Ascending aorta (tissue), 2 donors: Measurements from ENCODE around the gene PRLR. TPM values are rescaled to one million over a fixed set of nuclear protein-coding genes. Genes with fewer than 3 reads are reported as not detected.

ENCODE experiments used
- DNase-seq, 2 donors: peaks; one replicate each; pipeline ENCODE4 v3.0.0-alpha.2; 2019; ENCODE audit warnings: low spot score in 2 of 2
- H3K27ac ChIP-seq, 2 donors: fragments of 200-600 bp; sonication (generic); one replicate each; pipeline ENCODE4 v1.5.1; 2016 to 2017; ENCODE audit warnings: mild to moderate bottlenecking in 1 of 2
- H3K27me3 ChIP-seq: fragments of 200-600 bp; sonication (generic); one replicate; pipeline ENCODE4 v1.5.1; 2017
- H3K36me3 ChIP-seq, 2 donors: fragments of 200-600 bp; sonication (generic); one replicate each; pipeline ENCODE4 v1.5.1; 2016
- H3K4me1 ChIP-seq, 2 donors: fragments of 200-600 bp; sonication (generic); one replicate each; pipeline ENCODE4 v1.5.1; 2016 to 2017; ENCODE audit warnings: mild to moderate bottlenecking in 1 of 2
- H3K4me3 ChIP-seq, 2 donors: fragments of 200-600 bp; sonication (generic); one replicate each; pipeline ENCODE4 v1.5.1; 2016 to 2017; ENCODE audit warnings: mild to moderate bottlenecking in 1 of 2
- H3K9me3 ChIP-seq, 2 donors: fragments of 200-600 bp; sonication (generic); one replicate each; pipeline ENCODE4 v1.5.1; 2016
- intact Hi-C: fragments of 100-400 bp; cut with DNase I; formaldehyde crosslinking; loops from one replicate; pipeline ENCODE4 v1.15.1; 2023
- total RNA-seq: library from RNA; depleted of rRNA; stranded (reverse); fragments of >200 nt; gene quantifications from one replicate; pipeline ENCODE4 v1.1.0, GENCODE V29; 2016
- TF ChIP-seq, protein P1 (sequence below), 3 experiments: fragments of 200-600 bp in 2 of 3; fragments of 450-650 bp in 1 of 3; sonication (generic) in 2 of 3; IDR thresholded peaks; one replicate each; pipeline ENCODE4 v1.5.1; 2016 to 2019; ENCODE audit warnings: antibody characterized with exemption in 3 of 3, mild to moderate bottlenecking in 1 of 3, moderate library complexity in 1 of 3

The PRLR gene
- total RNA-seq, 1 donor from 2014 or later: 0.43 TPM

GRCh38 chr5:35149041-35149440 is 81.2 kb downstream of the PRLR start:
- no peak for DNase-seq
- Histone ChIP-seq H3K27ac (no peak overlapping the region), H3K4me3 (no peak overlapping the region), H3K36me3 (no peaks in the 10 kb centered on the region), H3K9me3 (no peaks in the 10 kb centered on the region), H3K4me1 (no peaks in the 10 kb centered on the region), H3K27me3 (no peaks in the 10 kb centered on the region)
- intact Hi-C loops: no loop called here
- TF ChIP-seq, protein P1, sequence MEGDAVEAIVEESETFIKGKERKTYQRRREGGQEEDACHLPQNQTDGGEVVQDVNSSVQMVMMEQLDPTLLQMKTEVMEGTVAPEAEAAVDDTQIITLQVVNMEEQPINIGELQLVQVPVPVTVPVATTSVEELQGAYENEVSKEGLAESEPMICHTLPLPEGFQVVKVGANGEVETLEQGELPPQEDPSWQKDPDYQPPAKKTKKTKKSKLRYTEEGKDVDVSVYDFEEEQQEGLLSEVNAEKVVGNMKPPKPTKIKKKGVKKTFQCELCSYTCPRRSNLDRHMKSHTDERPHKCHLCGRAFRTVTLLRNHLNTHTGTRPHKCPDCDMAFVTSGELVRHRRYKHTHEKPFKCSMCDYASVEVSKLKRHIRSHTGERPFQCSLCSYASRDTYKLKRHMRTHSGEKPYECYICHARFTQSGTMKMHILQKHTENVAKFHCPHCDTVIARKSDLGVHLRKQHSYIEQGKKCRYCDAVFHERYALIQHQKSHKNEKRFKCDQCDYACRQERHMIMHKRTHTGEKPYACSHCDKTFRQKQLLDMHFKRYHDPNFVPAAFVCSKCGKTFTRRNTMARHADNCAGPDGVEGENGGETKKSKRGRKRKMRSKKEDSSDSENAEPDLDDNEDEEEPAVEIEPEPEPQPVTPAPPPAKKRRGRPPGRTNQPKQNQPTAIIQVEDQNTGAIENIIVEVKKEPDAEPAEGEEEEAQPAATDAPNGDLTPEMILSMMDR (IDR thresholded peaks at IDR 0.05): no peak

GRCh38 chr5:35146406-35146805 is 83.9 kb downstream of the PRLR start:
- Histone ChIP-seq H3K9me3 (no peaks in the 10 kb centered on the region), H3K4me1 (no peaks in the 10 kb centered on the region), H3K27ac (no peak overlapping the region), H3K36me3 (no peaks in the 10 kb centered on the region), H3K27me3 (no peaks in the 10 kb centered on the region), H3K4me3 (no peak overlapping the region)
- DNase-seq: no peak
- intact Hi-C loops: no loop called here
- TF ChIP-seq, protein P1 (IDR thresholded peaks at IDR 0.05): no peak

DNA sequence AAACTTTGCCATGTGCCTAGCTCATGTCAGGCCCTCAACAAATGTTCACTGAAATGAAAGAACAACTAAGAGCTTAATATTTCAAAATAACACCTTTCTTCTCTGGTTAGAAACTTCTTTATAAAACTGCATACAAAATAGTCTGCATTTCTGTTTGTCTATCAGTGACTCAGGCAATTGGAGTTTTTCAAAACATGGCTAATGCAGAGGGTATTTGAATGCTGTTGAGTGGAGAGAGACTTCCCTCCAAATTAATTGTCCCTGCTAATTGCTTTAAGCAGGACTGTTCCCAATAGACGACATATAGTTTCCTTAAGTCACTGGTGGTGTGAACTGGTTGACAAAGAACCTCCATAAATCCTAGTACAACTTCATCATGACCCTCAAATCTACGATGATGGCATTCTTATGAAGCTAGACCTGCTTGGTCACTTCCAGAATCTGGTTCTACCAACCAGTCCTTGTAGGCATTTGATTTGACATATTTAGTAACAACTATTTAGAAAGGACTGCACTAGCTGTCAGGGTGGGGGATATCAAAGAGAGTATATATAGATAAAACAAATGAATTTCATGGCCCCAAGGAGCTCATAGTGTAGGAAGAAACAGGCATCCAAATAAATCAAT is 84.5 kb downstream of the PRLR start:
- intact Hi-C loops: no loop called here

GRCh38 chr5:35145012-35145411 is 85.3 kb downstream of the PRLR start:
- Histone ChIP-seq H3K36me3 (no peaks in the 10 kb centered on the region), H3K27me3 (no peaks in the 10 kb centered on the region), H3K9me3 (no peaks in the 10 kb centered on the region), H3K27ac (no peak overlapping the region), H3K4me1 (no peaks in the 10 kb centered on the region), H3K4me3 (no peak overlapping the region)
- no peak for DNase-seq
- TF ChIP-seq, protein P1 (IDR thresholded peaks at IDR 0.05): no peak
- intact Hi-C loops: no loop called here

More for the DNA sequence above, 84.5 kb downstream of the PRLR start:
- no peaks in the 10 kb centered on the region for H3K9me3 ChIP-seq
- H3K27me3 ChIP-seq: no peaks in the 10 kb centered on the region
- no peak for DNase-seq
- H3K4me1 ChIP-seq: no peaks in the 10 kb centered on the region
- TF ChIP-seq, protein P1 (IDR thresholded peaks at IDR 0.05): no peak
- H3K27ac ChIP-seq: no peak overlapping the region
- H3K4me3 ChIP-seq: no peak overlapping the region
- H3K36me3 ChIP-seq: no peaks in the 10 kb centered on the region

DNA sequence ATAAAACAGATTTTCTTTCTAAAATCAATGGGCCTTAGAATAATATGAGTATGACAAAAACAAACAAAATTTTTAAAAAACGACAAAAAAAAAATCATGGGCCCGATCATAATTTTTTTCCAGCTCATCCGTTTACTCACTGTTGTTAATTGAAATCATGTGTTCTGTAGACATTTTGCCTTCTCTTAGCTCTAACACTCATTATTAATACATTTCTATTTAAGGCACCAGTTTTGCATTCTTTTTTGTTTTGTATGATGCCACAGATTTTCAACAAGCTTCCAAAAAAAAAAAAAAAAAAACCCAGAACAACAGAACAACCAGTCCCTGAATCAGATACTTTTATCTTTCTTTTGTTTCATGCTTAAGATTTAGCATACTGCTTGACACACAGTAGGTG is 86.4 kb downstream of the PRLR start:
- H3K4me1 ChIP-seq: no peaks in the 10 kb centered on the region
- no peak overlapping the region for H3K4me3 ChIP-seq
- H3K36me3 ChIP-seq: no peaks in the 10 kb centered on the region
- no peaks in the 10 kb centered on the region for H3K9me3 ChIP-seq
- no peak for DNase-seq
- intact Hi-C loops: no loop called here
- H3K27me3 ChIP-seq: no peaks in the 10 kb centered on the region
- H3K27ac ChIP-seq: no peak overlapping the region
- TF ChIP-seq, protein P1 (IDR thresholded peaks at IDR 0.05): no peak

GRCh38 chr5:35141739-35142138 is 88.5 kb downstream of the PRLR start:
- Histone ChIP-seq H3K36me3 (no peaks in the 10 kb centered on the region), H3K4me3 (no peak overlapping the region), H3K27ac (no peak overlapping the region), H3K9me3 (no peaks in the 10 kb centered on the region), H3K27me3 (no peaks in the 10 kb centered on the region), H3K4me1 (no peaks in the 10 kb centered on the region)
- no peak for DNase-seq
- TF ChIP-seq, protein P1 (IDR thresholded peaks at IDR 0.05): no peak
- intact Hi-C loops: no loop called here
